GM18505 (cell line): ENCODE results near the gene RPP25L.

Experiments used
- ATAC-seq: cut with Tn5 transposase; IDR thresholded peaks from one replicate; pipeline ENCODE4 v1.9.1; 2021; ENCODE audit not compliant: unreplicated experiment
- POLR2A ChIP-seq: IDR thresholded peaks from 4 replicates; pipeline ENCODE4 v1.6.1; 2011; ENCODE audit warnings: borderline replicate concordance; ENCODE audit not compliant: insufficient read depth, insufficient read length; ENCODE audit errors: extremely low read depth

Gene RPP25L

DNA sequence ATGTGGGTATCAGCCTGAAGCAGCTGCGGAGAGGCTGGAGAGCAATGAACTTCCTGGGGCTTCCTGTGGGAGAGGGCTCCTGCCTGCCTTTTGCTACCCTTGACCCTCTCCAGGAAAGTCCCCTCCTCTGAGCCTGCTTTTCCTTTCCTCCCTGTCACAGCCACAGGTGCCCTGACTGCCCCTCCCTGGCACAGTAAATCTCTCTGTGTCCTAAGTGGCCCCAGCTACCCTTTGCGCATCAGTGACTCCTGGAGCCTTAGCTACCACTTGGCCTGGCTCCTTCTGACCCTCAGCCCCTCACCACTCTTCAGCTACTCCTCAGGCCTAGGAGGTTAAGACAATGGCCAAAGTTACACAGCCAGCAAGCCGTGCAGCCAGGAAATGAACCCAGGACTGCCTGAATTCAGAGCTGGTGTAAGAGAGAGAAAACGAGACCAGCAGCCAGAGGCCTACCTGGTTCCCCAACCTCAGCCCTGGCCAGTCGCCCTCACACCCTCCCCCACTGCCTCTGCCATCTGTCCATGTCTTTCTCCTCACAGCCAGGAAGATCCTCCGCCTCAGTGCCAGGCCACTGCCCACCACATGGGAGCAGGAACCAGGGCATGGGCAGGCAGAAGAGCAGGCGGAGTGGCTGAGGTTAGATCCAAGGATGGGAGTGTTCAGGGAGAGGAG, 41.0 kb downstream of the RPP25L start:
- no peak for TF ChIP-seq POLR2A
- ATAC-seq, result no peak

- no peak for TF ChIP-seq POLR2A
- ATAC-seq, result no peak
Measured at GRCh38 chr9:34570376-34570775, 41.5 kb downstream of the RPP25L start.

DNA sequence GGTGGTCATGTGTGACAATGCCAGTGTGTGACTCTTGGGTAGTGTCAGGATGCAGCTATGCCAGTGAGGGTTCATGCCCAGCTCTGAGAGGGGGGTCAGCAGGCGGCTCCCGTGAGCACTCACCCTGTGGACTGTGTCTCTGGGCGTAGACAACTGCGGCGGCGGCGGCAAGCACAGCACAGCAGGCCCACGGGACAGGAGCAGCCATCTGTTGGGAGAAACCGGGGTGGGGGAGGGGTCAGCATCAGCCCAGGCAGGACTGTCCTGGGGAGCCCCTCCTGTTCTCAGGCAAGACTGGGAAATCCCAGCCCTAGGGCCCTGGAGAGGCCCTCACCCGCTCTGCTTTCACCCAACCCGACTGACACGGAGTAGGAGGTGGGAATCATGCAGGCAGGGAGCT, 43.1 kb downstream of the RPP25L start:
- no peak for ATAC-seq

DNA sequence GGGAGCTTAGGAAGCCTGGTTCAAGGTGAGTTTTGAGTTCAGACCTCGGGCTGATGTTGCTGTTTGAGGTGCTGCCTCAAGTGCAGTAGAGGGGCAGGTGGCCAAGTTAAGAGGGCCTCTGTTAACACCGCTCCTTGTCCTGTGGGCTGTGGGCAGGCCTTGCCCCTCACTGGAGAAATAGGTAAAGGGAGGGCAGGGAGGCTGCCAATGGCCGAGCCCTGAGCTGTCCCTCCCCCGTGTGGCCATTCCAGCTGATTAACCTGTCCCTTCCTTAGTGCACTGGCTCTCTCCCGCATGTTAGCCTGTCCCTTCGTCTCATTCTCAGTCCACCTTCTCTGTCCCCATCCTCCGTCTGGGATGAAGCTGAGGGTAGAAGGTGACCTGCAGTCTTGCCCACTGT, 43.8 kb downstream of the RPP25L start:
- no peak for ATAC-seq
- TF ChIP-seq POLR2A, result no peak

More for the DNA sequence above, 43.1 kb downstream of the RPP25L start:
- TF ChIP-seq POLR2A, result no peak

DNA sequence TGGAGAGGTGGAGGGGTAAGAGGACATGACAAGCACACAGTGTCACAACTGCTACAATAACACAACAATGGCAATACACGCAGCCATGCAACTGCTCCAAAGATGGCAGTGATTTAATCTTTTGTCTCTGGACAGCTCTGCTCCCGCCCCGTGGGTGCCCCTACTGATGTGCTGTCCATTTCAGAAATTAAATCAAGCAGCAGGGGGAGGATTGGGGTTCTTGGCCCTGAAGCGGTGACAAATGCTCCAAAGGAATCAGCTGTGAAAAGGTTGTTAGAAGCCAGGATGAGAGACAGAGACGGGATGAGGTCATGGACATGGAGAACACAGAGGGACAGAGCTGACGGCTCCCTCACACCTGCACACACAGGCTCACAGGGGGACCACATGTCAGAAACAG, 44.9 kb downstream of the RPP25L start:
- no peak for ATAC-seq
- no peak for TF ChIP-seq POLR2A

GRCh38 chr9:34566322-34566721, 45.6 kb downstream of the RPP25L start:
- ATAC-seq, result no peak
- no peak for TF ChIP-seq POLR2A

DNA sequence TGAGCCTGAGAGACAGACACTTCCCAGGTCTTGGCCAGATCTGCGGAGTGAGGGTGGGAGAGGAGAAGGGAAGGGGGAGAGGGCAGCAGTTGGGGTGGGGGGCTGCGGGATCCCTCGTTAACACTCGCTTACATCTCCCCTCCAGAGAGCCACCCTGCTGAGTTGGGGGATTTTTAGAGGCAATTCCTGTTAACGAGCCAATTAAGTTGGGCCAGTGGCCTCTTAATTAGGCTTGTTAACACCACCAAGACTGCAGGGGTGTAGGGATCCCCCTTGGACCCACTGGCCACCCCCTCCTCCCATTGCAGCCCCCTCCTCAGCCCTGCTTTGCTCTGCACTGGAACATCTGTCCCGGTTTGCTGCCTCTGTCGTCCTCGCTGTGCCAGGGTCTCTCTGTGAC, 46.0 kb downstream of the RPP25L start:
- TF ChIP-seq POLR2A, result no peak
- no peak for ATAC-seq

DNA sequence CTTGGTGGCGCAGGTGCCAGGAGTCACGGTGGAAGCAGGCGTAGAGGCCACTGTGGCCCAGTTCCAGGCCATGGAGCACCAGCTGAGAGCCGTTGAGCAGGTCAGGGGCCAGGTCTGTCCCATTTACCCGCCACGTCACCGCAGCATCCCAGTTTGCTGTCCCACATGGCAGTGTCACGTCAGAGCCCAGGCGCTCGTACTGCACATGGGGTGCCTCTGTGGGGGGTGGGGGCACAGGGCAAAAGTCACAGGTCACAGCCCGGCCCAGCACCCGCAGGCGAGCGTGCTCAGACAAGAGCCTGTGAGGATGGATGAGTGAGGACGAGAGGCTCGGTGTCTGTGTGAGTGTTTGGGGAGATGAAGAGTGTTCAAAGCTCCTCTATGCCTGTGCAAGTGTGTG, 47.3 kb downstream of the RPP25L start:
- no peak for ATAC-seq
- no peak for TF ChIP-seq POLR2A

- ATAC-seq, result no peak
- no peak for TF ChIP-seq POLR2A
Measured at GRCh38 chr9:34563262-34563661, 48.6 kb downstream of the RPP25L start.

DNA sequence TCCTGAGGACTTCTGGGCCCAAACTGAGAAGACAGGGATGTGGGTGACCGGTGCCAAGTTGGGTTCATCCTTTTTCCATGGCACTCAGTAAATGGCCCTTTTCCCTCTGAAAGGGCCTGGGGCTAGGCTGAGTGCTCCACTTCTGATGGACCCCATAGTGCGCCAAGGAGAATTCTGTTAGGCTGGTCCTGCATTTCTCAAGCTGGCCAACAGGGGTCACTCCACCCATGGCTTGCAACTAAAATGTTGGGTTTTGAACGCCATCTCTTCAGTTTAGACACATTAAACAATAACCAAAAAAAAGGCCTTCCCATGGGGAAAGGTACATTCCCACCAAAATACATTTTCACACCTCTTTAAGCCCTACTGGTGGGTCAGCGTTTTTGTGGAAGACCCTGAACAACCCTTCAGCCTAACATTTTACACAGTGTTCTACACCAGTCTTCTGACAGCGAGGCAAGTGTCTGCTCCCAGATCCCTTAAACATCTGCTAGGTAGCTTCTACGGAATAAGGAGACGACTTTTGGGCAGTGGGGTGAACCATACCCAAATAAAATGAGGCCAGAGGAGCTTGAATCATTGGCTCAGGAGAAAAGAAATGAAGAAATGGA, 49.7 kb downstream of the RPP25L start:
- no peak for ATAC-seq
- no peak for TF ChIP-seq POLR2A

GRCh38 chr9:34560599-34561214, 51.2 kb downstream of the RPP25L start:
- ATAC-seq, result no peak
- TF ChIP-seq POLR2A, result no peak
